ENCODE data around the gene GH2.
"Not testable (repeated sequence)": the region's sequence is repeated elsewhere in the genome, so short reads cannot be mapped to it uniquely, and the experiment has no call there.

Gene GH2

GRCh38 chr17:63881935-63882601, at the start of gene GH2:
Gene GH2, minus strand, starts transcription at chr17:63881944. Its CDS starts 143 bp downstream, at chr17:63881801.
- no peak for DNase-seq (ENCODE audit: low read depth, low spot score)

GRCh38 chr17:63930951-63931575, 49.3 kb upstream of the GH2 start:
- DNase-seq (ENCODE audit: low read depth, low spot score), result no peak

DNA sequence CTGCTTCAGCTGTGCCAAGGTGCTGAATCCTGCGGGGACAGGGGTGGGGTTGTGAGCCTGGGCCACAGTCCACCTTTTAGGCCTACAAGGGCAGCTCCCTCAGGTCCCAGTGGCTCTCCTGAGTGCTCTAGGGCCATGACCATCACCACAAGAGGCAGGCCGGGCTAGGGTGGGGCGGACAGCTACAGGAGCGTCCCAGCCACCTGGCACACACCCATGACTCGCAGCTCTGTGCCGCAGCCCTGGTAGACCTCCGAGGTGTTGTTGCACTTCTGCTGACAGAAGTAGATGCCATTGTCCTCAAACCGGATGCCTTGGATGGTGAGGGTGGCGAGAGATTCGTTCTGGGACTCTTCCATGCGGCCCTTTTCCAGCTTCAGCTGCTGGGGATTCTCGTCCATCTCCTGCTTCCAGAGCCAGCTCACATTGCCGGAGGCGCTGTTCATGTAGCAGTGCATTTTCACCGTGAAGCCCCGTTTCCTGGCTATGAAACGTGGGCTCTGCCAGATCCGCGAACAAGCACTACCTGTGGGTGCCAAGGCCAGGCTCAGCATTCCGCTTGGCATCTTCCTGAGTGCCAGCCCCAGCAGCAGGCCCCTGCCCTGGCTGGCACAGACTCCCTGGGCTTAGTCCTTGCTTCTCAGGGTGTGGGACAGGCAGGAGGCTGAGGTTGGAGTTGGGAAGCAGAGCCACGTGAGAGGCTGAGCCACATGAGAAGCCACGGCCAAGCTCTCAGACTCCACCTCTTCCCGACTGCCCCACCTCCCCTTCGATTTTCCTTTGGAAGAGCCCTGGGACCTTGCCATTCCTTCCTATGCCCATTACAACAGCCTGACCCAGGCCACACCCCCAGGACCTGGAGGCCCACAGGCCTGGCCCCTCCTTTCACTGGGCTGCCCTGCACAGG, 48.4 kb upstream of the GH2 start:
- DNase-seq (ENCODE audit: low read depth, low spot score), result no peak

DNA sequence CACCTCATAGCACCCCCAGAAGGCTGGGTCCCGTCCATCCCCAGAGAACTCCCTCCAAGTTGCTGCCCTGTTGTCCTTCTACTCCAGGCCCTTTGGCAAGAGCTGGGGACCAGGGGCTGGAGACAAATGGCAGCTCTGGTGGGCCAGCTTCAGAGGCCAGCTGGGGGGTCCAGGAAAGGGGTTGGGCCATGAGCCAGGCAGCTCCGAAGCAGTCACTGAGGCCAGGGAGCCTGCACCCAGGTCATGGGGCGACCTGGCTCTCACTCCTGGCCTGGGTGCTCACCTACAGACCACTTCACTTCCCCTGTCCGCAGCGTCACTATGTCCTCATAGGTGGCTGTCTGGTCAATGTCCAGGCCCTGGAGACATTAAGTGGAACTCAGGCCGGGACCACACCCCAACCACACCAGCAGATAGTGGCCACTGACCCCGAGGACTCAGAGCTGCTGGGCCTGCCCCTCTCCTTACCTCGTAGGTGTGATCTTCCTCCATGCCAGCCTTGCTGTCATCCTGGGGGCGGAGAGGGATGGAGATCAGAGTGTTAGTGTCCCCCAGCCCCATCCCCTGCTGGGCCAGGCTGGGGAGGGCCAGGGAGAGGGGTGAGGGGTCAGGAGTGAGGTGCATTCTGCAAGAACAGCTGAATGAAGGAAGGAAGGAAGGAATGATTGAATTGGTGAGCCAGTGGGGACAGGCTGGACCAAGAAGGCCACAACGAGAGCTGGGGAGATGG, 47.4 kb upstream of the GH2 start:
- no peak for DNase-seq (ENCODE audit: low read depth, low spot score)

DNA sequence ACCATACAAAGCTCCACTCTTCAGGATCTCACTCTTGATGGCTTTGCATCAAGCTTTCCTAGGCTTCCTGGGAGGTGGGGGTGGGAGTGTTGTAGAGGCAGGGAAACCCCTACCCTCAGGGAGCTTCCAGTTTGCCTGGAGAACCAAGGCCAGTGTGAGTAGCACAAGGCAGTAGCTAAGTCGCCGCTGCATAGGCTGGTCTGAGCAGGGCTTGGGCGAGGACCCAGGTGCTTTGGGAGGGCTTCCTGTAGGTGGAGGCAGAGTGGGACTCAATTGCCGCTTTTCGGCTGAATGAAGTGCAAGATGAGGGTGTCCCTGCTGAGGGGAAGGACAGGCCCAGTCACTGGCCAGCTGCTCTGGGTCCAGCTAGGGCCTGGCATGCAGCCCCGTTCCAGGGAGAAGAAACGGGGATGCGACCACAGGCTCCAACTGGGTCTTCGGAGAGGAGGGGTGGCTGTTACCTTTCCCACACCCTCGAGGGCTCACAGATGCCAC, 46.5 kb upstream of the GH2 start:
- no peak for DNase-seq (ENCODE audit: low read depth, low spot score)

DNA sequence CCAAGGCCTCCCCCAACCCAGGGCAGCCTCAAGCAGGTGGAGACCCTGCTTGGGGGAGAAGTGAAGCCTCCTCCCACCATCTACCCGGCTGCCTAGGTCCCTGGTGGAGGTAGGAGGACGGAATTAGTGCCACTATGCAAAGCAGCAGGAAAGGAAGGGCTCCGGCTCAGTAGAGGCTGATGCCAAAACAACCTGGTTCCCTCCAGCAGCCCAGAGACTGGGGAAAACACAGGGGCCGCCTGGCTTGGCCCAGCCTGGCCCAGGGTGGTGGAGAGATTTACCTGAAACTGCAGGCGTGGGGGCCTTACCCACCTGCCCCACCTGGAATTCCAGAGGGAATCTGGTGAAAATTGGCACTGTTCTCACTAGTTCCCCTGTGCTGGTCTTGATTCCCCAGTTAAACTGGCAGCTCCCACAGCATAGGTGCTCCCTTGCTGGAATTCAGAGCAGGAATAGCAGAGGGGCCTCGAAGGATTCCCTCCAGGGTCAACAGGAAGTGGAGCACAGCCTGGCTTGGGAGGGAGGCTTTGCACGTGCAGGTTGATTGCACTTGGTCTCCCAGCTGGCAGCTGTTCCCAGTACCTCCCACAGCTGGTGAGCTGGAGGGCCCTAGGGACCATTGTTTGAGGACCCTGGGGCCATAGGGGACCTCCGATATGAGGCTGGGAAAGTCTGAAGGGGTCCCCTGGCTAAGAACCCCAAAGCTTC, 45.9 kb upstream of the GH2 start:
- DNase-seq (ENCODE audit: low read depth, low spot score), result no peak

DNA sequence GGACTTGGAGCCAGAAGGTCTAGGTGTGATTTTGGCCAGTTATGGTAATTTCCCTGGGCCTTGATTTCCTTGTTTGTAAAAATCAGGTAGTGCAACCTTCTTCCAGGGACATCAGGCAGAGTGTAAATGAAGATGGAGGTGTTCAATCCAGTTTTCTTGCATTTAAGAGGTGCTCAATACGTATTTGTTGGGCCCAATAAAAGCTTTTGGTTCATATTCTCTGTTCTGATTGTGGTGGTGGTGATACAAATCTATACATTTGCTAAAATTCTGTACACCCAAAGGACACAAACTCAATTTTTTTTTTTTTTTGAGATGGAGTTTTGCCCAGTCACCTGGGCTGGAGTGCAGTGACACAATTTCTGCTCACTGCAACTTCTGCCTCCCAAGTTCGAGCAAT, 44.4 kb upstream of the GH2 start:
- DNase-seq (ENCODE audit: low read depth, low spot score), result no peak

GRCh38 chr17:63925615-63926014, 43.9 kb upstream of the GH2 start:
- DNase-seq (ENCODE audit: low read depth, low spot score), result no peak

DNA sequence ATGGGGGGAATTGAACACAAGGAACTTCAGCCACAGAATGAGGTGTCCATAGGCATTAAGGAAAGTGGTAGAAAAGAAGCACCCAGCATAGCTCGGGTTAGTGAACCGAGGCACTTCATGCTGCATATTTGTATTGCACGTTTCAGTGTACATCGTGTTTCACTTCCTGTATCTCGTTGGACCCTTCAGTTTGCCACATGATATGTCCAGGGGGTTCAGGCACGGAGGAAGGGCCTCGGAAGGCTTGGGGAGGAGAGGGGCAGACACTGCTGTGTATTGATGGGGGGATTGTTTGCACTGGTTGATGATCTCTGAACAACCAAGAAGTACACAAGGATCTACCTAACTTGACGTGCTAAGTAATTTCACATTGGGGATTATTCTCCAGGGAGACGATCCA, 40.7 kb upstream of the GH2 start:
- not testable (repeated sequence) for DNase-seq (ENCODE audit: low read depth, low spot score)

- not testable (repeated sequence) for DNase-seq (ENCODE audit: low read depth, low spot score)
Measured at GRCh38 chr17:63920779-63921178, 39.0 kb upstream of the GH2 start.

- not testable (repeated sequence) for DNase-seq (ENCODE audit: low read depth, low spot score)
Measured at GRCh38 chr17:63920050-63920449, 38.3 kb upstream of the GH2 start.

GRCh38 chr17:63919311-63919723, 37.6 kb upstream of the GH2 start:
- peak; percentile 7 for DNase-seq (ENCODE audit: low read depth, low spot score)

GRCh38 chr17:63918789-63919305, 37.1 kb upstream of the GH2 start, which contains the start of gene GH1:
Gene GH1, minus strand, starts transcription at chr17:63918839. Its CDS starts 63 bp downstream, at chr17:63918776.
- not testable (repeated sequence) for DNase-seq (ENCODE audit: low read depth, low spot score)

DNA sequence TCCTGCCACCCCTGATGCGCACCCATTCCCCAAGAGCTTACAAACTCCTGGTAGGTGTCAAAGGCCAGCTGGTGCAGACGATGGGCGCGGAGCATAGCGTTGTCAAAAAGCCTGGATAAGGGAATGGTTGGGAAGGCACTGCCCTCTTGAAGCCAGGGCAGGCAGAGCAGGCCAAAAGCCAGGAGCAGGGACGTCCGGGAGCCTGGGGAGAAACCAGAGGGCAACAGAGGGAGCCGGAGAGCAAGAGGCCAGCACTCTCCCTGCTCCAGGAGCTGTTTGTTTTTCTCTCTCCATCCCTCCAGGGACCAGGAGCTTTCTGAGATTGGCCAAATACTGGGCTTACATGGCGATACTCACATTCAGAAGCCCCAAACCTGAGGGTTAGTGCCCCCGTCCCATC, 36.6 kb upstream of the GH2 start:
- DNase-seq (ENCODE audit: low read depth, low spot score), result no peak

GRCh38 chr17:63917646-63918045, 35.9 kb upstream of the GH2 start:
- no peak for DNase-seq (ENCODE audit: low read depth, low spot score)

GRCh38 chr17:63917206-63917605, 35.5 kb upstream of the GH2 start:
- not testable (repeated sequence) for DNase-seq (ENCODE audit: low read depth, low spot score)

- DNase-seq (ENCODE audit: low read depth, low spot score), result no peak
Measured at GRCh38 chr17:63916566-63917185, 34.9 kb upstream of the GH2 start.

GRCh38 chr17:63915753-63916152, 34.0 kb upstream of the GH2 start:
- DNase-seq (ENCODE audit: low read depth, low spot score), result not testable (repeated sequence)

DNA sequence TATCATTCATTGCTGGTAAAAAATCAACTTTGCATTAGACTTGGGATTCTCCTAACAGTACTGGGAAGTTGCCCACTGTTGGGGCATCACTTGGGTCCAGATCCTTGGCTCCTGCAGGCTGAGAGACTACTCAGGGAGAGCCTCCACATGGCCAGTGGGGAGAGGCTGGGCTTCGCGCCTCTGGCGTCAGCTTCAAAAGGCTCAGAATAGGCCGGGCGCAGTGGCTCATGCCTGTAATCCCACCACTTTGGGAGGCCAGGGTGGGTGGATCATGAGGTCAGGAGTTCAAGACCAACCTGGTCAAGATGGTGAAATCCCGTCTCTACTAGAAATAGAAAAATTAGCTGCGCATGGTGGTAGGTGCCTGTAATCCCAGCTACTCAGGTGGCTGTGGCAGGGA, 32.7 kb upstream of the GH2 start:
- DNase-seq (ENCODE audit: low read depth, low spot score), result no peak

DNA sequence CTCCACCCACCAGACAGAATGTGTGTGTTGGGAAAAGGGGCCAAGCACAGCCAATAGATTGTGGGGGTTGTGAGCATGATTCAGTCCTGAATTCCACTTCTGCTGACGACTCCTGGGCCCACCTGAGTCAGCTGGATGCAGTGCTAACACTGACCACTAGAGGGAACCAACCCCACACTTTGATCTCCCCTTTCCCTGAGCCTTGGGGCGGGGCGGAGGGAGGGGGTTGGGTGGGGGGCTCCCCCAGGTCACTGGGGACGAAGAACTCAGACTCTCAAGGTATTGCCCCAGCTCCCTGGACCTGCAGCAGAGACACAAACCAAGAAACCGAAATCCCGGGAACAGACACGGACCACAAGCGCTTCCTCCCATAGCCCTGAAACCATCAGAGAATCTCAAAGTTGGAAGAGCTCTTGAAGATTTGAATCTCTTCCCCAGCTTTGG, 29.9 kb upstream of the GH2 start:
- no peak for DNase-seq (ENCODE audit: low read depth, low spot score)
